Body of pancreas (tissue), 2 donors: Measurements from ENCODE around the gene SUMO2. TPM values are rescaled to one million over a fixed set of nuclear protein-coding genes. Genes with fewer than 3 reads are reported as not detected.

ENCODE experiments used
- small RNA-seq: library from RNA; depleted of rRNA; stranded (forward); fragments of <200 nt; gene quantifications from one replicate; pipeline ENCODE3, GENCODE V24; 2016
- total RNA-seq, 2 donors: library from RNA; depleted of rRNA; stranded (reverse); fragments of >200 nt; gene quantifications; one replicate each; pipeline ENCODE4 v1.1.0, GENCODE V29; 2016

Gene SUMO2
- total RNA-seq, 2 donors from 2014 or later, result 25.1 to 25.2 TPM

Small RNA genes lying within 50 kb of the gene (small RNA-seq; reads per million reads assigned to genes)
- gene RF00019, result not detected

Other genes starting within 250 kb of the SUMO2 start
- 1 to 10 TPM in 1 of 2 donors, under 1 TPM in 1; 0.66 to 2.3 TPM for gene OTOP3, start 247.1 kb downstream of the SUMO2 start, total RNA-seq
- 100 to 1,000 TPM; 157 to 164 TPM for gene HID1, start 210.2 kb downstream of the SUMO2 start, total RNA-seq
- gene CDR2L, start 195.3 kb downstream of the SUMO2 start, total RNA-seq, result 10 to 100 TPM; 11.9 to 18.5 TPM
- 10 to 100 TPM in 1 of 2 donors, not detected in 1; 16.9 TPM for gene MRPL58, start 170.3 kb downstream of the SUMO2 start, total RNA-seq
- 100 to 1,000 TPM; 105 to 131 TPM for gene ATP5PD, start 136.0 kb downstream of the SUMO2 start, total RNA-seq
- 10 to 100 TPM; 11.2 to 12.7 TPM for gene KCTD2, start 135.7 kb downstream of the SUMO2 start, total RNA-seq
- gene SLC16A5, start 95.0 kb downstream of the SUMO2 start, total RNA-seq, result 10 to 100 TPM in 1 of 2 donors, 1 to 10 TPM in 1; 2.1 to 14.8 TPM
- 1 to 10 TPM; 6.7 to 7.9 TPM for gene ARMC7, start 73.0 kb downstream of the SUMO2 start, total RNA-seq
- 10 to 100 TPM; 69.9 to 71.3 TPM for gene NT5C, start 51.2 kb downstream of the SUMO2 start, total RNA-seq
- gene JPT1, start 28.4 kb downstream of the SUMO2 start, total RNA-seq, result 10 to 100 TPM; 17.4 to 42.5 TPM
- 10 to 100 TPM; 19.7 to 40.2 TPM for gene NUP85, start 22.7 kb upstream of the SUMO2 start, total RNA-seq
- gene GGA3, start 78.6 kb upstream of the SUMO2 start, total RNA-seq, result 10 to 100 TPM; 13.5 to 24.1 TPM
- gene MRPS7, start 78.9 kb upstream of the SUMO2 start, total RNA-seq, result 10 to 100 TPM; 13.7 to 25.4 TPM
- gene MIF4GD, start 88.3 kb upstream of the SUMO2 start, total RNA-seq, result 10 to 100 TPM; 20.5 to 26.4 TPM
- 1 to 10 TPM; 7.6 to 8.3 TPM for gene SLC25A19, start 106.5 kb upstream of the SUMO2 start, total RNA-seq
- 100 to 1,000 TPM in 1 of 2 donors, 10 to 100 TPM in 1; 51.9 to 118 TPM for gene GRB2, start 222.7 kb upstream of the SUMO2 start, total RNA-seq